HFF-Myc (cell line): ENCODE data around the gene METTL21A.

Experiments used
- DNase-seq: peaks from one replicate; pipeline ENCODE4 v3.0.0-alpha.2; 2011; ENCODE audit warnings: low read depth; ENCODE audit errors: extremely low read depth
- H3K4me3 ChIP-seq: replicated peaks from 2 replicates; pipeline ENCODE4 v1.5.1; 2011; ENCODE audit warnings: low read depth, mild to moderate bottlenecking, control low read depth, low read length
- TF ChIP-seq, protein P1 (sequence below): IDR thresholded peaks from 2 replicates; pipeline ENCODE4 v1.5.1; 2012; ENCODE audit warnings: mild to moderate bottlenecking, low read depth, low read length, control low read depth; ENCODE audit errors: missing control alignments

Gene METTL21A

GRCh38 chr2:207625014-207625907, at the start of gene METTL21A:
Gene METTL21A, minus strand, starts transcription at chr2:207625394. Its CDS starts 1,019 bp downstream, at chr2:207624375.
- peak within 1 kb of the TSS; percentile 77 for H3K4me3 ChIP-seq
- no peak for DNase-seq
- TF ChIP-seq, protein P1, sequence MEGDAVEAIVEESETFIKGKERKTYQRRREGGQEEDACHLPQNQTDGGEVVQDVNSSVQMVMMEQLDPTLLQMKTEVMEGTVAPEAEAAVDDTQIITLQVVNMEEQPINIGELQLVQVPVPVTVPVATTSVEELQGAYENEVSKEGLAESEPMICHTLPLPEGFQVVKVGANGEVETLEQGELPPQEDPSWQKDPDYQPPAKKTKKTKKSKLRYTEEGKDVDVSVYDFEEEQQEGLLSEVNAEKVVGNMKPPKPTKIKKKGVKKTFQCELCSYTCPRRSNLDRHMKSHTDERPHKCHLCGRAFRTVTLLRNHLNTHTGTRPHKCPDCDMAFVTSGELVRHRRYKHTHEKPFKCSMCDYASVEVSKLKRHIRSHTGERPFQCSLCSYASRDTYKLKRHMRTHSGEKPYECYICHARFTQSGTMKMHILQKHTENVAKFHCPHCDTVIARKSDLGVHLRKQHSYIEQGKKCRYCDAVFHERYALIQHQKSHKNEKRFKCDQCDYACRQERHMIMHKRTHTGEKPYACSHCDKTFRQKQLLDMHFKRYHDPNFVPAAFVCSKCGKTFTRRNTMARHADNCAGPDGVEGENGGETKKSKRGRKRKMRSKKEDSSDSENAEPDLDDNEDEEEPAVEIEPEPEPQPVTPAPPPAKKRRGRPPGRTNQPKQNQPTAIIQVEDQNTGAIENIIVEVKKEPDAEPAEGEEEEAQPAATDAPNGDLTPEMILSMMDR = peak; percentile 28

- TF ChIP-seq, protein P1 = no peak
- H3K4me3 ChIP-seq = no peak overlapping the region
- no peak for DNase-seq
These were observed 49.6 kb upstream of the METTL21A start for GRCh38 chr2:207674826-207675225.

DNA sequence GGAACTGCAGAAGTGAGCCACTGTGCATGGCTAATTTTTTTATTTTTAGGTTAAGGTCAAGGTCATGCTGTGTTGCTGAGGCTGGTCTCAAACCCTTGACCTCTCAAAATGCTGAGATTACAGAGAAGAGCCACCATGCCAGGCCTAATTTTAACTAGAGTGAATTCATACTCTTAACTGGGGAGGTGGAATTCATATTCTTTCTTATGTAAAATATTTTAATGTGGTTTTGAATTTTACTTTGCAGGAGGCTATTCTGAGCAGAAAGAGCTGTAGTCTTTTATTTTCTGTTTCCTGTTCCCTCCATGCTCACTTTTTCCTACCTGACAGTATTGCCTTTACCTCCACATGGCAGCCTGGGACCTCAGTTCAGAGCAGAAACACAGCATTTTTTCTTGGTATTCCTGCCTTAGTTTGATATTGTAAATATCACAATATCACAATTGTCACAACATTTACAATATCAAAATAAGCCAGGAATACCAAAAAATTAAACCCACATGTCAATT, 49.1 kb upstream of the METTL21A start:
- H3K4me3 ChIP-seq = no peak overlapping the region
- TF ChIP-seq, protein P1 = no peak

GRCh38 chr2:207673431-207673830, 48.2 kb upstream of the METTL21A start:
- no peak for DNase-seq
- no peak overlapping the region for H3K4me3 ChIP-seq
- TF ChIP-seq, protein P1 = no peak

More for the DNA sequence above, 49.1 kb upstream of the METTL21A start:
- no peak for DNase-seq

DNA sequence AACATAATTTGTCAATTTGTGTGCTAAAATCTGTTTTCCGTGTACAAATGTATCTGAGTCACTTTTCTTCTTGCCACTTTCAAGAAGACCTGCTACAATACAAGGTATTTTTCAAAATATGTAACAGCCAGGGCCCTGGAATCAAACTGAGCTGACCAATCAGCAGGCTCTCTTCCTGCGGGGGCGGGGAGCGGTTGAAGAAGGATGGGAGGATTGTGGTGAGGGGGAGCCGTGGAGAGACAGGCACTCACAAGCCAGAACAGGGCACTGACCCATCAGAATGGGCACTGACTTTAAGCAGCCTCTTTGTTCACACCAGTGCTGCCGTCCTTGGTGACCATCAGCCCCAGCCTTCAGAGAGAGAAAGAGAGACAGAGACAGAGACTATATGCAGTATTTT, 45.7 kb upstream of the METTL21A start:
- no peak overlapping the region for H3K4me3 ChIP-seq
- DNase-seq = no peak
- TF ChIP-seq, protein P1 = no peak

GRCh38 chr2:207663870-207664545, 38.8 kb upstream of the METTL21A start:
- no peak overlapping the region for H3K4me3 ChIP-seq
- no peak for DNase-seq
- TF ChIP-seq, protein P1 = no peak
